K562 (cell line): ENCODE measurements around the gene CMTR2. TPM values are rescaled to one million over a fixed set of nuclear protein-coding genes. Genes with fewer than 3 reads are reported as not detected.

Experiments used
- BRD9 ChIP-seq: fragments of 450-650 bp; IDR thresholded peaks from 2 replicates; pipeline ENCODE4 v1.6.1; 2018; ENCODE audit warnings: low read depth; ENCODE audit not compliant: partially characterized antibody
- DMBX1 ChIP-seq: fragments of 250-450 bp; sonication (Bioruptor Pico); IDR thresholded peaks from 2 replicates; pipeline ENCODE4 v1.8.0; 2022; ENCODE audit warnings: inconsistent platforms, mild to moderate bottlenecking, moderate library complexity, borderline replicate concordance
- ELF1 ChIP-seq: fragments of 200-800 bp; sonication (Bioruptor generic); IDR thresholded peaks from 2 replicates; pipeline ENCODE4 v1.6.1; 2016; ENCODE audit warnings: missing genetic modification characterization, missing compliant biosample characterization
- ETV1 ChIP-seq: fragments of 450-650 bp; conservative IDR thresholded peaks from 2 replicates; pipeline ENCODE4 v1.6.1; 2016; ENCODE audit warnings: missing genetic modification characterization, control low read depth, low read depth, missing compliant biosample characterization
- GABPA ChIP-seq: fragments of 200-800 bp; sonication (Bioruptor generic); conservative IDR thresholded peaks from 2 replicates; pipeline ENCODE4 v1.6.1; 2016; ENCODE audit warnings: low read depth, missing genetic modification characterization, missing compliant biosample characterization
- HNRNPL ChIP-seq: fragments of 200-400 bp; formaldehyde crosslinking; IDR thresholded peaks from 2 replicates; pipeline ENCODE4 v1.6.1; 2017; ENCODE audit warnings: low read depth, mild to moderate bottlenecking, low read length
- KDM5B ChIP-seq: fragments of 200-600 bp; sonication (generic); IDR thresholded peaks from 2 replicates; pipeline ENCODE4 v1.6.1; 2012; ENCODE audit warnings: low read depth, mild to moderate bottlenecking, moderate library complexity, low read length, control low read depth, inconsistent platforms; ENCODE audit not compliant: insufficient replicate concordance
- NELFE ChIP-seq: IDR thresholded peaks from 2 replicates; pipeline ENCODE4 v1.6.1; 2011; ENCODE audit warnings: mild to moderate bottlenecking; ENCODE audit not compliant: insufficient read depth, insufficient read length
- NFATC3 ChIP-seq: fragments of 450-650 bp; IDR thresholded peaks from 2 replicates; pipeline ENCODE4 v1.6.1; 2017; ENCODE audit warnings: mild to moderate bottlenecking
- NKRF ChIP-seq: fragments of 450-650 bp; IDR thresholded peaks from 2 replicates; pipeline ENCODE4 v1.6.1; 2016; ENCODE audit warnings: borderline replicate concordance
- NR2F6 ChIP-seq: fragments of 450-650 bp; formaldehyde crosslinking; IDR thresholded peaks from 2 replicates; pipeline ENCODE4 v1.4.0; 2020; ENCODE audit warnings: mild to moderate bottlenecking
- NR4A1 ChIP-seq, 2 experiments: fragments of 250-450 bp in 1 of 2; fragments of 450-650 bp in 1 of 2; sonication (Bioruptor Pico) in 1 of 2; IDR thresholded peaks; 2 replicates each; pipeline versions ENCODE4 v1.4.0 to v1.6.1; 2016 to 2020; ENCODE audit warnings: mild to moderate bottlenecking in 2 of 2, missing compliant biosample characterization in 1 of 2, missing genetic modification characterization in 1 of 2, moderate library complexity in 1 of 2
- NRF1 ChIP-seq, 2 experiments: fragments of 450-650 bp; IDR thresholded peaks in 1 of 2; conservative IDR thresholded peaks in 1 of 2; 2 replicates each; pipeline ENCODE4 v1.6.1; 2014; ENCODE audit warnings: mild to moderate bottlenecking in 2 of 2
- POLR2B ChIP-seq: fragments of 450-650 bp; IDR thresholded peaks from 2 replicates; pipeline ENCODE4 v1.6.1; 2018; ENCODE audit warnings: low read depth; ENCODE audit not compliant: partially characterized antibody
- RBM34 ChIP-seq: fragments of 200-400 bp; formaldehyde crosslinking; IDR thresholded peaks from 2 replicates; pipeline ENCODE4 v1.6.1; 2018; ENCODE audit warnings: low read length, borderline replicate concordance; ENCODE audit not compliant: insufficient read depth
- TAF7 ChIP-seq: fragments of 450-650 bp; IDR thresholded peaks from 2 replicates; pipeline ENCODE4 v1.6.1; 2016; ENCODE audit warnings: missing genetic modification characterization, missing compliant biosample characterization
- TOE1 ChIP-seq, 2 experiments: fragments of 450-650 bp in 1 of 2; sonication (generic) in 1 of 2; formaldehyde crosslinking in 1 of 2; IDR thresholded peaks; 2 replicates each; pipeline versions ENCODE4 v1.7.1 to v1.8.0; 2016 to 2022; ENCODE audit warnings: borderline replicate concordance in 2 of 2, mild to moderate bottlenecking in 2 of 2, antibody characterized with exemption in 1 of 2, inconsistent platforms in 1 of 2, low read depth in 1 of 2, missing genetic modification reagents in 1 of 2, moderate library complexity in 1 of 2
- XRCC5 ChIP-seq: fragments of 200-400 bp; formaldehyde crosslinking; IDR thresholded peaks from 2 replicates; pipeline ENCODE4 v1.6.1; 2017; ENCODE audit warnings: low read depth, mild to moderate bottlenecking, low read length
- ZNF444 ChIP-seq: fragments of 250-450 bp; sonication (Bioruptor Pico); IDR thresholded peaks from 2 replicates; pipeline ENCODE4 v1.4.0; 2020; ENCODE audit warnings: mild to moderate bottlenecking, moderate library complexity
- ZNF830 ChIP-seq: fragments of 250-450 bp; sonication (Bioruptor Pico); IDR thresholded peaks from 2 replicates; pipeline ENCODE4 v1.5.0; 2021; ENCODE audit warnings: mild to moderate bottlenecking
- polyA plus RNA-seq, 8 experiments: library from polyadenylated mRNA; depleted of rRNA in 4 of 8; stranded (reverse) in 5 of 8; unstranded in 3 of 8; fragments of >200 nt; fragmentation: Nextera tagmentation in 2 of 8; fragmentation: Illumina TruSeq in 1 of 8; extraction: Ambion mirVana in 2 of 8; extraction: Trizol in 1 of 8; gene quantifications; 2 replicates each; pipeline versions ENCODE4 v1.2.1 to v1.2.3, GENCODE V29; 2011 to 2014; ENCODE audit warnings: inconsistent platforms in 1 of 8, missing spikeins in 1 of 8
- total RNA-seq, 7 experiments: library from RNA; depleted of rRNA in 6 of 7; stranded (reverse); fragments of >200 nt in 6 of 7; fragmentation: Illumina TruSeq in 2 of 7; extraction: Trizol in 2 of 7; gene quantifications; 2 replicates each; pipeline versions ENCODE4 v1.2.1 to v1.2.3, GENCODE V29; 2011 to 2021; ENCODE audit warnings: low replicate concordance in 1 of 7
- TF ChIP-seq, protein P1 (sequence below): fragments of 250-450 bp; sonication (Bioruptor Pico); IDR thresholded peaks from 2 replicates; pipeline ENCODE4 v1.5.0; 2021; ENCODE audit warnings: mild to moderate bottlenecking, moderate library complexity

The CMTR2 gene
- total and polyA plus RNA-seq, 9 of the 15 experiments (the other 6 are each of a cell fraction or from before 2014, with no cell fraction given): 4.6 to 24.8 (median 12.7) TPM

DNA sequence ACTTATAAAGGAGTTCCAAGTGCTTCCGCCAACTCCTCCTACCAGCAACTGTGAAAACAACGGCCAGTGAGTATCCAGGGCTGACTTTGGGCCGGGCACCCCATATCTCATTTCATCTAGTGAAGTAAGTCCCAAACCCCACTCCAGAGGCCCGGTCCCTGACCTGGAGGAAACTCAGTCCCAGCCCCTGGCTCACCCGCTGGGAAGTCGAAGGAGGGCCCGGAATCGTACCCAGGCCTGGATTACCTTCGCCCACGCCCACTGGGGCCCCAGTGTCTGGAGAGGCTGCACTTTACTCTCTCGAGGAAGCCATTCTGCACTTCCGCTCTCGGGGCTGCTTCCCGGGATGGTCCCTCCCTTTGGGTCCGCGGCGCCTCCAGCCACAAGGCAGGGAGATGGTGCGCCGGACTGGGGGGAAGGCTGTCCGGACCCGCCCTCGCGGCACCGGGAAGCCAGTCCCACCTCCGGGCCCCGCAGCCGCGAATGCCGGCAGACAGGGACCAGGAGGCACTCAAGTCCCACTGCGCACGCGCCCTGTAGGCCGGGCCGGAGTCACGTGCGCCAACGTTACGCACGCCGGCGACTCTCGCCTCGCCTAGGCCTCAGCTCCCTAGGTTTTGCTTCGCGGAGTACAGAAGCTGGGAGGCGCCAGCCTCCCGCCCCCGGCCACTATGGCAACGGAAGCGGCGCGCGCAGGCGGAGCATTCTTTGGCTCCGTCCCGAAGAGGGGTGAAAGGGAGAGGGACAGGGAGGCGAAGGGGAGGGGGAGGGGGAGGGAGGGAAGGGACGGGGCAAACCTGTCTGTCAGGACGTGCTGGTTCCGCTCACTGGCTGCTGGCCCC lies at the start of gene CMTR2 (continued):
- TF ChIP-seq NRF1 (conservative IDR thresholded peaks at IDR 0.05 in 1 of 2, IDR thresholded peaks at IDR 0.05 in 1 of 2) (peak; percentile 96 to 97), KDM5B (peak; percentile 34), ELF1 (tag) (peak; percentile 86), ETV1 (tag) (peak; percentile 53; the same call in 1 of the 2 replicates), TAF7 (tag) (peak; percentile 61), HNRNPL (no peak), POLR2B (peak; percentile 82), RBM34 (no peak), XRCC5 (peak; percentile 67; the same call in 1 of the 2 replicates), ZNF830 (CRISPR knock-in tag) (no peak), ZNF444 (CRISPR knock-in tag) (0 out of 2 replicates have a peak, but pooled peaks have one; percentile 68), NKRF (peak; percentile 43; the same call in 1 of the 2 replicates), NR2F6 (CRISPR knock-in tag) (no peak), NFATC3 (no peak), NR4A1 (CRISPR knock-in tag; IDR thresholded peaks at IDR 0.05) (no peak), NR4A1 (tag; IDR thresholded peaks at IDR 0.05) (peak; percentile 73; the same call in 1 of the 2 replicates), NELFE (no peak), GABPA (peak; percentile 72), TOE1 (IDR thresholded peaks at IDR 0.05; ENCODE audit: borderline replicate concordance) (peak; percentile 95), TOE1 (CRISPR knock-in tag; IDR thresholded peaks at IDR 0.05; ENCODE audit: borderline replicate concordance, low read depth) (no peak), DMBX1 (CRISPR knock-in tag) (peak; percentile 57; the same call in 1 of the 2 replicates), BRD9 (no peak)
- TF ChIP-seq, protein P1, sequence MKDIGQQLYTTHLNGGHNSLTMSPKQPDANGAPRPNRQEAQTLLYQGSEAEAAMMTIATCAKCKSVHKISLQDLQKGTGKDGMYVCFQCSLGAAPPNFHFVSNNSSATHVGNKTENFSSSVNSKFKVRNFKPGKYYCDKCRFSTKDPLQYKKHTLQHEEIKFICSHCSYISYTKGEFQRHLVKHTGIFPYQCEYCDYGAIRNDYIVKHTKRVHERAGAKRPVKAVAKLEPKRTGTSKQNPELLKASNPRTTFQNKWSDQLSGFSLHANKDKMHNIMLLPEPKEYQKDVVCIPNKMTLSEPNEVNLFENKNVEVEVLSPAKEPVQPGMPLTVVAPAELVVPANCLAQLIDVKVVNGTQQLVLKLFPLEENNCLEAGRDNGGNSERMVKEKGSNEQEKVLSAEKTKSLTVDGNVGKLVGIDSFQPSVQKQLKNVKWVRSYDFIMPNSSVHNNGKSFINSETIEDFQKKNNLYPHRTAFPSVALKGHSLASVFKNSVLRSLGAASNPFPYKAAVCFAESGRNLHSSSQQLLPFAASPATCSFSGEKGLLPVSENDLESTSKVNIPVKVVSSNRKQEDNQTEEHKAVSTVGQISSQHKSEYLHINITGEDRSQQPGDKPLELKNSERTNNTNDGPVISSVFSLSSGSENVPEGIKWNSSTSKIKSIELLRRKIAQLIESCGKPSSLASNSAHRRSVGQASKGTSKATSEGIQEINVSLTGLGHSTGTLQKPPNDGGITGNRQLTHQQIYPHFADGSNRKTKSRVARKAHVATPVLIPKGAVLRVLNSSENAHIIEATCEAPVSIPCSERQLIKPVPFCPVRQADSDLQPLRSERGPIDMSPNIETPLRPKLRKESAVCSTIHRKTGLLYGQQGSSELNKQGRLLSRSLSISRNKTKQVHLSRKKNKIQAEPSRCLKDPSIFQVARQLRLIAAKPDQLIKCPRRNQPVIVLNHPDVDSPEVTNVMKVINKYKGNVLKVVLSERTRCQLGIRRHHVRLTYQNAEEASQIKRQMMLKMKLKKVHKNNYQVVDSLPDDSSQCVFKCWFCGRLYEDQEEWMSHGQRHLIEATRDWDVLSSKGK: no peak
